Fibroblast of lung (primary cell): ENCODE results near the gene EPS8. TPM values are rescaled to one million over a fixed set of nuclear protein-coding genes. Genes with fewer than 3 reads are reported as not detected.

Experiments used
- DNase-seq, 2 donors: peaks; one replicate each; pipeline versions ENCODE4 v3.0.0 to v3.0.0-alpha.2; 2010; ENCODE audit warnings: low read depth in 2 of 2
- H2AFZ ChIP-seq: 2 replicates; pipeline ENCODE4 v1.5.1; 2012; ENCODE audit warnings: low read length, control low read depth, inconsistent platforms
- H3K27ac ChIP-seq: 2 replicates; pipeline ENCODE4 v1.5.1; 2011; ENCODE audit warnings: low read length, control low read depth; ENCODE audit not compliant: insufficient read depth
- H3K27me3 ChIP-seq: 2 replicates; pipeline ENCODE4 v1.5.1; 2011; ENCODE audit warnings: mild to moderate bottlenecking, low read length; ENCODE audit not compliant: control insufficient read depth, insufficient read depth
- H3K36me3 ChIP-seq: 2 replicates; pipeline ENCODE4 v1.5.1; 2011; ENCODE audit warnings: low read length; ENCODE audit not compliant: control insufficient read depth, insufficient read depth
- H3K4me1 ChIP-seq: 2 replicates; pipeline ENCODE4 v1.5.1; 2011; ENCODE audit warnings: low read length; ENCODE audit not compliant: control insufficient read depth, insufficient read depth; ENCODE audit errors: extremely low read depth
- H3K4me2 ChIP-seq: 2 replicates; pipeline ENCODE4 v1.5.1; 2011; ENCODE audit warnings: low read length, control low read depth; ENCODE audit not compliant: insufficient read depth; ENCODE audit errors: extremely low read depth
- H3K4me3 ChIP-seq, 4 experiments: fragments of 200-600 bp in 1 of 4; sonication (generic) in 1 of 4; replicated peaks in 1 of 4; 2 replicates each; pipeline ENCODE4 v1.5.1; 2011 to 2016; ENCODE audit warnings: low read length in 4 of 4, low read depth in 3 of 4, mild to moderate bottlenecking in 3 of 4, control low read depth in 2 of 4, inconsistent platforms in 1 of 4, mixed read lengths in 1 of 4; ENCODE audit not compliant: insufficient read depth in 1 of 4; ENCODE audit errors: control extremely low read depth in 1 of 4
- H3K79me2 ChIP-seq: 2 replicates; pipeline ENCODE4 v1.5.1; 2012; ENCODE audit warnings: mild to moderate bottlenecking, low read length, inconsistent platforms; ENCODE audit not compliant: control insufficient read depth, insufficient read depth
- H3K9ac ChIP-seq: 2 replicates; pipeline ENCODE4 v1.5.1; 2011; ENCODE audit warnings: mild to moderate bottlenecking, low read length, control low read depth; ENCODE audit not compliant: insufficient read depth
- H3K9me3 ChIP-seq: 2 replicates; pipeline ENCODE4 v1.5.1; 2012; ENCODE audit warnings: low read depth, low read length; ENCODE audit not compliant: control insufficient read depth, insufficient read depth
- H4K20me1 ChIP-seq: 2 replicates; pipeline ENCODE4 v1.5.1; 2011; ENCODE audit warnings: low read length; ENCODE audit not compliant: control insufficient read depth, insufficient read depth; ENCODE audit errors: extremely low read depth
- EZH2 ChIP-seq: IDR thresholded peaks from 2 replicates; pipeline ENCODE4 v1.5.1; 2012; ENCODE audit warnings: low read length, control low read depth, mild to moderate bottlenecking; ENCODE audit errors: missing control alignments
- polyA plus RNA-seq, 2 donors: library from polyadenylated mRNA; depleted of rRNA in 1 of 2; stranded (reverse) in 1 of 2; unstranded in 1 of 2; fragments of >200 nt; gene quantifications; 2 replicates each; pipeline ENCODE4 v1.2.1, GENCODE V29; 2011 to 2012; ENCODE audit warnings: missing spikeins in 1 of 2
- total RNA-seq: library from RNA; depleted of rRNA; stranded (reverse); fragments of >200 nt; gene quantifications from 2 replicates; pipeline ENCODE4 v1.2.1, GENCODE V29; 2014
- TF ChIP-seq, protein P1 (sequence below), 2 donors: IDR thresholded peaks in 1 of 2; conservative IDR thresholded peaks in 1 of 2; 1 replicate in 1 of 2; 2 replicates in 1 of 2; pipeline ENCODE4 v1.5.1; 2011 to 2012; ENCODE audit warnings: low read length in 2 of 2, control low read depth in 1 of 2, inconsistent platforms in 1 of 2, low read depth in 1 of 2, mild to moderate bottlenecking in 1 of 2

Gene EPS8
- total and polyA plus RNA-seq, 2 donors (not counting 1 experiment from before 2014, with no cell fraction given) = 96.3 to 108 TPM

DNA sequence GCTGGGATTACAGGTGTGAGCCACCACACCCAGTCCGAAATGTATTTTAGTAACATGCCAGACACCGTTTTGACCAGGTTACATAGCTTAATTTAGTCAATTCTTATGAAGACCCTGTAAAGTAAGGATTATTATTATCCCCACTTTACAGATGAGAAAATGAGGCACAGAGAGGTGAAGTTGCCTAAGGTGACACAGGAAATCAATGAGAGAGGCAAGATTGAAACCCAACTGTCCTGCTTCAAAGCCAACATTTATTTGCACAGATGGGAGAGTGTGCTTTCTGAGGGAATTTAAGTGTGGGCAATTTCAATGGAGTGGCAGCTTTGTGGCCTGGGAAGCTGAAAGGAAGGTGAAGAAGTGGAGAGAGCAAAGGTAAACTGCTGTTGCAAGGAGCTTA lies 19.1 kb upstream of the EPS8 start:
- Histone ChIP-seq H3K9ac (no peak overlapping the region), H3K9me3 (no peaks in the 10 kb centered on the region), H3K79me2 (no peaks in the 10 kb centered on the region), H3K4me1 (no peaks in the 10 kb centered on the region), H3K4me3 (no peak overlapping the region), H3K27me3 (no peaks in the 10 kb centered on the region), H4K20me1 (no peaks in the 10 kb centered on the region), H3K36me3 (no peaks in the 10 kb centered on the region), H2AFZ (no peak overlapping the region), H3K4me2 (peak overlapping the region; percentile 2), H3K27ac (no peak overlapping the region)
- no peak for DNase-seq
- TF ChIP-seq, protein P1, sequence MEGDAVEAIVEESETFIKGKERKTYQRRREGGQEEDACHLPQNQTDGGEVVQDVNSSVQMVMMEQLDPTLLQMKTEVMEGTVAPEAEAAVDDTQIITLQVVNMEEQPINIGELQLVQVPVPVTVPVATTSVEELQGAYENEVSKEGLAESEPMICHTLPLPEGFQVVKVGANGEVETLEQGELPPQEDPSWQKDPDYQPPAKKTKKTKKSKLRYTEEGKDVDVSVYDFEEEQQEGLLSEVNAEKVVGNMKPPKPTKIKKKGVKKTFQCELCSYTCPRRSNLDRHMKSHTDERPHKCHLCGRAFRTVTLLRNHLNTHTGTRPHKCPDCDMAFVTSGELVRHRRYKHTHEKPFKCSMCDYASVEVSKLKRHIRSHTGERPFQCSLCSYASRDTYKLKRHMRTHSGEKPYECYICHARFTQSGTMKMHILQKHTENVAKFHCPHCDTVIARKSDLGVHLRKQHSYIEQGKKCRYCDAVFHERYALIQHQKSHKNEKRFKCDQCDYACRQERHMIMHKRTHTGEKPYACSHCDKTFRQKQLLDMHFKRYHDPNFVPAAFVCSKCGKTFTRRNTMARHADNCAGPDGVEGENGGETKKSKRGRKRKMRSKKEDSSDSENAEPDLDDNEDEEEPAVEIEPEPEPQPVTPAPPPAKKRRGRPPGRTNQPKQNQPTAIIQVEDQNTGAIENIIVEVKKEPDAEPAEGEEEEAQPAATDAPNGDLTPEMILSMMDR (conservative IDR thresholded peaks at IDR 0.05 in 1 of 2, IDR thresholded peaks at IDR 0.05 in 1 of 2; ENCODE audit: low read depth in 1 of 2, low read length in 2 of 2) = no peak
- no peak for TF ChIP-seq EZH2

DNA sequence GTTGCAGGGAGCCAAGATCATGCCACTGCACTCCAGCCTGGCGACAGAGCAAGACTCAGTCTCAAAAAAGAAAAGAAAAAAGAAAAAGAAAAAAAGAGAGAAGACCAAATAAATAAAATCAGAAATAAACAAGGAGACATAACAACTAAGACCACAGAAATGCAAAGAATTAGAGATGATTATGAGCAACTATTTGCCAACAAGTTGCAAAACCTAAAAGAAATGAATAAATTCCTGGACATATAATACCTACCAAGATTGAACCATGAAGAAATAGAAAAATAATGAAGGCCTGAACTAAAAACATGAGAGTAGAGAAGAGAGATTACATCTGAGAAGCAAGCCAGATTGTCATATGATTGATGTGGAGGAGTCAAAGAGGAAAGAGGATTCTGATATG lies 17.6 kb upstream of the EPS8 start:
- no peak overlapping the region for H3K9ac ChIP-seq
- H3K36me3 ChIP-seq = no peaks in the 10 kb centered on the region
- H3K4me1 ChIP-seq = no peaks in the 10 kb centered on the region
- TF ChIP-seq EZH2 = no peak
- TF ChIP-seq, protein P1 (conservative IDR thresholded peaks at IDR 0.05 in 1 of 2, IDR thresholded peaks at IDR 0.05 in 1 of 2; ENCODE audit: low read depth in 1 of 2, low read length in 2 of 2) = no peak
- H3K4me2 ChIP-seq = no peak overlapping the region
- H3K27me3 ChIP-seq = no peaks in the 10 kb centered on the region
- H4K20me1 ChIP-seq = no peaks in the 10 kb centered on the region
- no peak overlapping the region for H3K27ac ChIP-seq
- no peak for DNase-seq
- no peaks in the 10 kb centered on the region for H3K79me2 ChIP-seq
- no peak overlapping the region for H3K4me3 ChIP-seq
- H2AFZ ChIP-seq = no peak overlapping the region
- H3K9me3 ChIP-seq = no peaks in the 10 kb centered on the region

GRCh38 chr12:15801770-15802744 lies 12.9 kb upstream of the EPS8 start:
- H3K79me2 ChIP-seq = no peaks in the 10 kb centered on the region
- H3K4me1 ChIP-seq = peaks cover 4% of the 10 kb centered on the region
- H3K27ac ChIP-seq = no peak overlapping the region
- no peak overlapping the region for H3K4me2 ChIP-seq
- TF ChIP-seq, protein P1 (conservative IDR thresholded peaks at IDR 0.05 in 1 of 2, IDR thresholded peaks at IDR 0.05 in 1 of 2; ENCODE audit: low read depth in 1 of 2, low read length in 2 of 2) = no peak
- TF ChIP-seq EZH2 = no peak
- DNase-seq = peak; percentile 60 to 65
- H3K27me3 ChIP-seq = no peaks in the 10 kb centered on the region
- H3K36me3 ChIP-seq = no peaks in the 10 kb centered on the region
- no peak overlapping the region for H2AFZ ChIP-seq
- no peak overlapping the region for H3K4me3 ChIP-seq
- no peaks in the 10 kb centered on the region for H3K9me3 ChIP-seq
- H3K9ac ChIP-seq = no peak overlapping the region
- no peaks in the 10 kb centered on the region for H4K20me1 ChIP-seq
